ENCODE measurements around the gene CDH20.

- TF ChIP-seq JUNB (IDR thresholded peaks at IDR 0.05): no peak
- no peak for TF ChIP-seq REST (IDR thresholded peaks at IDR 0.05)
- no peak for TF ChIP-seq ZFP36 (IDR thresholded peaks at IDR 0.05; ENCODE audit: borderline replicate concordance, partially characterized antibody)
- TF ChIP-seq CTCF (IDR thresholded peaks at IDR 0.05): no peak
- no peak for TF ChIP-seq POLR2A (IDR thresholded peaks at IDR 0.05; ENCODE audit: low read length)
- TF ChIP-seq FOSL2 (IDR thresholded peaks at IDR 0.05): no peak
- TF ChIP-seq FOSL2 (CRISPR knock-in tag; IDR thresholded peaks at IDR 0.05): no peak
- TF ChIP-seq ELK1 (IDR thresholded peaks at IDR 0.05; ENCODE audit: low read depth, low read length): no peak
- no peak for TF ChIP-seq NFE2L2 (conservative IDR thresholded peaks at IDR 0.05; ENCODE audit: low read length)
- TF ChIP-seq CHD2 (IDR thresholded peaks at IDR 0.05; ENCODE audit: low read length, partially characterized antibody): no peak
- TF ChIP-seq RAD21 (conservative IDR thresholded peaks at IDR 0.05 in 1 of 2, IDR thresholded peaks at IDR 0.05 in 1 of 2): no peak
- no peak for TF ChIP-seq JUN (IDR thresholded peaks at IDR 0.05)
- TF ChIP-seq USF2 (IDR thresholded peaks at IDR 0.05): no peak
- no peak for TF ChIP-seq SMC3 (IDR thresholded peaks at IDR 0.05)
- TF ChIP-seq MAX (IDR thresholded peaks at IDR 0.05): no peak
Measured at GRCh38 chr18:61600422-61600821, 267.2 kb downstream of the CDH20 start.

All from A549 (cell line).